ENCODE measurements around the gene SLC9A8.

- TF ChIP-seq EP300 (conservative IDR thresholded peaks at IDR 0.05; ENCODE audit: poor library complexity, severe bottlenecking), result no peak
- TF ChIP-seq EZH2 (IDR thresholded peaks at IDR 0.05; ENCODE audit: borderline replicate concordance, insufficient read depth, low read length, poor library complexity, severe bottlenecking), result no peak
- TF ChIP-seq CTCF (IDR thresholded peaks at IDR 0.05; ENCODE audit: poor library complexity, severe bottlenecking), result no peak
- TF ChIP-seq MXI1 (conservative IDR thresholded peaks at IDR 0.05; ENCODE audit: poor library complexity, severe bottlenecking), result no peak
- TF ChIP-seq POLR2AphosphoS5 (IDR thresholded peaks at IDR 0.05), result no peak
- TF ChIP-seq TAF1 (IDR thresholded peaks at IDR 0.05; ENCODE audit: low read depth), result no peak
These were observed 25.8 kb upstream of the SLC9A8 start for GRCh38 chr20:49786668-49787370.

Measured in neural cell (in vitro differentiated cells).